Measurements from ENCODE around the gene AFF3. TPM values are rescaled to one million over a fixed set of nuclear protein-coding genes. Genes with fewer than 3 reads are reported as not detected.
"Not testable (repeated sequence)": the region's sequence is repeated elsewhere in the genome, so short reads cannot be mapped to it uniquely, and the experiment has no call there.

The AFF3 gene
- total RNA-seq, 1 experiment from 2014 or later, result 0.22 TPM

DNA sequence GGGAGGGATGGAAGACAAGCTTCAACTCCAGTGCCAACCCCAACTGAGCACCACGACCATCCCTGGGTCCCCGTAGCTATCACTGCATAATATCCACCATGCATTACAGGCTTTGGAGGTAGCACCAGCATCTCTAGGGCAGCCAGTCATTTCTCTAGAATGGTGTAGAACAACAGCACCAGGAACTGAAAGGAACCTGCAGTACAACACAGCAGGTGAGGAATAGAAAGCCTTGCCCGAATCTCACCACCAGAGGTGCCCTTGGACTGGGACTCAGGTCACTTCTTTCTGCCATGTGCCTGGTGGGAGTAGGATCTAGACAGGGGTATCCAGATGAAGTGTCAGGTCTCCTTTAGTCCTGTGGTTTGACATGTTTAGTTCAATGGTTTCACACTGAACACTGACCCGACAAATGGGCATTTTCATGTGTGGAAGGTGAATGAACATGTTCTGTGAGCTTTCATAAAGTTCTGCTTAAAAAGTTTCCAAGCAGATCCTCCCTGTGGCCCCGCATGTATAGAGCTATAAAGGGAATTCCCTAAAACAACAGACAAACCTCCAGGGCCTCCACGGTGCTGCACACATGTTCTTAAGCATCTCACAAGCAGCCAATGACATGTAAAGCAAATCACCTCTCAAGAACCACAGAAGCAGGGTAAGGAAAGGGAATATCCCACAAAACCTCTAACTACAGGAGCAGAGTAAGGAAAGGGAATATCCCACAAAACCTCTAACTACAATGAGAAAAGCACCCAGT, 208.3 kb downstream of the AFF3 start:
- no peak overlapping the region for H4K91ac ChIP-seq (ENCODE audit: insufficient read length, low read depth, low read length)
- no peaks in the 10 kb centered on the region for H3K79me2 ChIP-seq (ENCODE audit: insufficient read depth, low read length)
- H3K4me2 ChIP-seq (ENCODE audit: insufficient read depth, insufficient read length, low read length), result no peak overlapping the region
- H3K4me1 ChIP-seq (ENCODE audit: insufficient read depth, low read length), result no peaks in the 10 kb centered on the region
- H3K27ac ChIP-seq (ENCODE audit: insufficient read length, low read depth, low read length), result no peak overlapping the region
- no peaks in the 10 kb centered on the region for H3K79me1 ChIP-seq (ENCODE audit: insufficient read depth, low read depth, low read length, poor library complexity, severe bottlenecking)
- no peak overlapping the region for H2AFZ ChIP-seq (ENCODE audit: low read length)
- no peak overlapping the region for H3K56ac ChIP-seq (ENCODE audit: insufficient read length, low read depth, low read length)
- H3K36me3 Mint-ChIP-seq (ENCODE audit: insufficient read depth in 1 of 3, low read depth in 3 of 3), result no peaks in the 10 kb centered on the region
- no peak overlapping the region for H2BK12ac ChIP-seq (ENCODE audit: insufficient read length, low read depth, low read length)
- peaks cover 5% of the 10 kb centered on the region for H3K27me3 Mint-ChIP-seq (ENCODE audit: low read depth)
- no peak overlapping the region for H2BK5ac ChIP-seq (ENCODE audit: insufficient read length, low read length)
- H4K8ac ChIP-seq (replicated peaks; ENCODE audit: insufficient read length, low read depth, low read length), result no peak overlapping the region
- H4K20me1 ChIP-seq (ENCODE audit: control insufficient read depth, insufficient read depth, insufficient read length), result no peaks in the 10 kb centered on the region
- no peak overlapping the region for H2BK15ac ChIP-seq (ENCODE audit: low read depth, low read length)
- peaks cover 0 to 6% of the 10 kb centered on the region in 2 experiments; a peak in 1 of 4 replicates for H3K4me1 Mint-ChIP-seq
- no peak overlapping the region for H3T11ph ChIP-seq (ENCODE audit: low read length)
- H3K9ac ChIP-seq (ENCODE audit: extremely low read depth, insufficient read length, low read length), result no peak overlapping the region
- WGBS (ENCODE audit: extremely low coverage, insufficient read length, low lambda C conversion rate), result no CpG with 5 or more reads among the region's 6 CpGs
- H2BK20ac ChIP-seq (ENCODE audit: low read depth, low read length, poor library complexity, severe bottlenecking), result no peak overlapping the region
- H3K27me3 ChIP-seq (ENCODE audit: insufficient read depth, low read length), result no peaks in the 10 kb centered on the region
- H3K9me3 ChIP-seq (ENCODE audit: control insufficient read depth, low read depth, low read length), result no peaks in the 10 kb centered on the region
- H3K27ac Mint-ChIP-seq, result no peak overlapping the region
- no peak overlapping the region; the same call in 1 of the 2 replicates for H3K14ac ChIP-seq (ENCODE audit: insufficient read depth, low read length)
- no peak overlapping the region for H4K5ac ChIP-seq (ENCODE audit: insufficient read length, low read depth, low read length)
- H3K4me3 Mint-ChIP-seq, result no peak overlapping the region
- H2AK5ac ChIP-seq (ENCODE audit: insufficient read length, low read length), result no peak overlapping the region
- TF ChIP-seq, protein P1, sequence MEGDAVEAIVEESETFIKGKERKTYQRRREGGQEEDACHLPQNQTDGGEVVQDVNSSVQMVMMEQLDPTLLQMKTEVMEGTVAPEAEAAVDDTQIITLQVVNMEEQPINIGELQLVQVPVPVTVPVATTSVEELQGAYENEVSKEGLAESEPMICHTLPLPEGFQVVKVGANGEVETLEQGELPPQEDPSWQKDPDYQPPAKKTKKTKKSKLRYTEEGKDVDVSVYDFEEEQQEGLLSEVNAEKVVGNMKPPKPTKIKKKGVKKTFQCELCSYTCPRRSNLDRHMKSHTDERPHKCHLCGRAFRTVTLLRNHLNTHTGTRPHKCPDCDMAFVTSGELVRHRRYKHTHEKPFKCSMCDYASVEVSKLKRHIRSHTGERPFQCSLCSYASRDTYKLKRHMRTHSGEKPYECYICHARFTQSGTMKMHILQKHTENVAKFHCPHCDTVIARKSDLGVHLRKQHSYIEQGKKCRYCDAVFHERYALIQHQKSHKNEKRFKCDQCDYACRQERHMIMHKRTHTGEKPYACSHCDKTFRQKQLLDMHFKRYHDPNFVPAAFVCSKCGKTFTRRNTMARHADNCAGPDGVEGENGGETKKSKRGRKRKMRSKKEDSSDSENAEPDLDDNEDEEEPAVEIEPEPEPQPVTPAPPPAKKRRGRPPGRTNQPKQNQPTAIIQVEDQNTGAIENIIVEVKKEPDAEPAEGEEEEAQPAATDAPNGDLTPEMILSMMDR (conservative IDR thresholded peaks at IDR 0.05), result peak; percentile 29; the same call in 1 of the 3 replicates
- no peak overlapping the region for H3K4ac ChIP-seq (ENCODE audit: low read depth, low read length)
- DNase-seq, result no peak
- H3K23ac ChIP-seq (ENCODE audit: insufficient read length, low read depth, low read length), result no peak overlapping the region
- no peaks in the 10 kb centered on the region for H3K23me2 ChIP-seq (ENCODE audit: insufficient read length, low read depth, low read length, poor library complexity, severe bottlenecking)
- no peaks in the 10 kb centered on the region for H3K9me3 Mint-ChIP-seq
- H2BK120ac ChIP-seq (ENCODE audit: low read depth, low read length, poor library complexity, severe bottlenecking), result no peak overlapping the region
- H3K18ac ChIP-seq (ENCODE audit: insufficient read length, low read depth, low read length), result no peak overlapping the region

DNA sequence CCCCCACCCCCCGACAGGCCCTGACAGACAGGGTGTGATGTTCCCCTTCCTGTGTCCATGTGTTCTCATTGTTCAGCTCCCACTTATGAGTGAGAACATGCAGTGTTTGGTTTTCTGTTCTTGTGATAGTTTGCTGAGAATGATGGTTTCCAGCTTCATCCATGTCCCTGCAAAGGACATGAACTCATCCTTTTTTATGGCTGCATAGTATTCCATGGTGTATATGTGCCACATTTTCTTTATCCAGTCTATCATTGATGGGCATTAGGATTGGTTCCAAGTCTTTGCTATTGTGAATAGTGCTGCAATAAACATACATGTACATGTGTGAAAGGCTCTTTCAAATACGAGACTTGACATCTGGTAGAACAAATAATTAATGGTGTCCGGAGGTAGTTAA, 208.9 kb downstream of the AFF3 start:
- H3K79me1 ChIP-seq (ENCODE audit: insufficient read depth, low read depth, low read length, poor library complexity, severe bottlenecking); H2AK5ac ChIP-seq (ENCODE audit: insufficient read length, low read length); H2BK120ac ChIP-seq (ENCODE audit: low read depth, low read length, poor library complexity, severe bottlenecking); H2BK20ac ChIP-seq (ENCODE audit: low read depth, low read length, poor library complexity, severe bottlenecking); H3K23ac ChIP-seq (ENCODE audit: insufficient read length, low read depth, low read length); H4K20me1 ChIP-seq (ENCODE audit: control insufficient read depth, insufficient read depth, insufficient read length); H2AFZ ChIP-seq (ENCODE audit: low read length); H3K14ac ChIP-seq (ENCODE audit: insufficient read depth, low read length); H3K36me3 Mint-ChIP-seq (ENCODE audit: insufficient read depth in 1 of 3, low read depth in 3 of 3); H3K4me3 Mint-ChIP-seq; H2BK5ac ChIP-seq (ENCODE audit: insufficient read length, low read length); H4K91ac ChIP-seq (ENCODE audit: insufficient read length, low read depth, low read length); H3T11ph ChIP-seq (ENCODE audit: low read length); H3K23me2 ChIP-seq (ENCODE audit: insufficient read length, low read depth, low read length, poor library complexity, severe bottlenecking); H3K56ac ChIP-seq (ENCODE audit: insufficient read length, low read depth, low read length); H3K4me1 ChIP-seq (ENCODE audit: insufficient read depth, low read length); H3K18ac ChIP-seq (ENCODE audit: insufficient read length, low read depth, low read length); H3K79me2 ChIP-seq (ENCODE audit: insufficient read depth, low read length); H3K4me2 ChIP-seq (ENCODE audit: insufficient read depth, insufficient read length, low read length); H4K8ac ChIP-seq (replicated peaks; ENCODE audit: insufficient read length, low read depth, low read length); H3K4ac ChIP-seq (ENCODE audit: low read depth, low read length); H3K9me3 Mint-ChIP-seq; H3K27me3 ChIP-seq (ENCODE audit: insufficient read depth, low read length); H3K27ac ChIP-seq (ENCODE audit: insufficient read length, low read depth, low read length); H3K27ac Mint-ChIP-seq; H4K5ac ChIP-seq (ENCODE audit: insufficient read length, low read depth, low read length); H2BK15ac ChIP-seq (ENCODE audit: low read depth, low read length); H3K9ac ChIP-seq (ENCODE audit: extremely low read depth, insufficient read length, low read length); H3K4me1 Mint-ChIP-seq; DNase-seq; H2BK12ac ChIP-seq (ENCODE audit: insufficient read length, low read depth, low read length); H3K27me3 Mint-ChIP-seq (ENCODE audit: low read depth); H3K9me3 ChIP-seq (ENCODE audit: control insufficient read depth, low read depth, low read length): not testable (repeated sequence)
- no CpG with 5 or more reads among the region's 3 CpGs for WGBS (ENCODE audit: extremely low coverage, insufficient read length, low lambda C conversion rate)
